Trophoblast cell (in vitro differentiated cells and primary cell): ENCODE results near the gene AFF2.

Experiments used
- DNase-seq, 2 donors: peaks; one replicate each; pipeline ENCODE4 v3.0.0-alpha.2; 2016
- H2AFZ ChIP-seq: 2 replicates; pipeline ENCODE4 v1.6.1; 2013; ENCODE audit warnings: low read length, moderate library complexity, mild to moderate bottlenecking; ENCODE audit not compliant: insufficient read depth, poor library complexity
- H2AK5ac ChIP-seq: 2 replicates; pipeline ENCODE4 v1.6.1; 2013; ENCODE audit warnings: mild to moderate bottlenecking, low read length
- H2BK120ac ChIP-seq: 2 replicates; pipeline ENCODE4 v1.6.1; 2013; ENCODE audit warnings: low read length, mild to moderate bottlenecking, moderate library complexity; ENCODE audit not compliant: insufficient read depth, poor library complexity
- H2BK12ac ChIP-seq: 2 replicates; pipeline ENCODE4 v1.6.1; 2013; ENCODE audit warnings: mild to moderate bottlenecking, low read length, moderate library complexity
- H2BK5ac ChIP-seq: 2 replicates; pipeline ENCODE4 v1.6.1; 2013; ENCODE audit warnings: low read length, low read depth, moderate library complexity, mild to moderate bottlenecking; ENCODE audit not compliant: poor library complexity
- H3K14ac ChIP-seq: 2 replicates; pipeline ENCODE4 v1.6.1; 2013; ENCODE audit warnings: mild to moderate bottlenecking, low read length
- H3K18ac ChIP-seq: 2 replicates; pipeline ENCODE4 v1.6.1; 2013; ENCODE audit warnings: mild to moderate bottlenecking, low read length
- H3K23ac ChIP-seq: 2 replicates; pipeline ENCODE4 v1.6.1; 2013; ENCODE audit warnings: low read length
- H3K27ac ChIP-seq: 2 replicates; pipeline ENCODE4 v1.5.1; 2013; ENCODE audit warnings: low read depth, mild to moderate bottlenecking, inconsistent platforms, low read length, moderate library complexity
- H3K27me3 ChIP-seq: 2 replicates; pipeline ENCODE4 v1.6.1; 2013; ENCODE audit warnings: inconsistent platforms, mild to moderate bottlenecking, low read length, moderate library complexity; ENCODE audit not compliant: insufficient read depth
- H3K36me3 ChIP-seq, 2 experiments: 1 replicate in 1 of 2; 2 replicates in 1 of 2; pipeline ENCODE4 v1.6.1; 2013; ENCODE audit warnings: low read length in 2 of 2, mild to moderate bottlenecking in 2 of 2, moderate library complexity in 1 of 2; ENCODE audit not compliant: insufficient read depth in 2 of 2, control insufficient read depth in 1 of 2
- H3K4ac ChIP-seq: 2 replicates; pipeline ENCODE4 v1.6.1; 2013; ENCODE audit warnings: low read depth, mild to moderate bottlenecking, low read length, moderate library complexity
- H3K4me1 ChIP-seq, 2 experiments: 1 replicate in 1 of 2; 2 replicates in 1 of 2; pipeline ENCODE4 v1.6.1; 2013; ENCODE audit warnings: low read length in 2 of 2, mild to moderate bottlenecking in 2 of 2, moderate library complexity in 1 of 2; ENCODE audit not compliant: insufficient read depth in 2 of 2, control insufficient read depth in 1 of 2
- H3K4me2 ChIP-seq: 2 replicates; pipeline ENCODE4 v1.6.1; 2013; ENCODE audit warnings: inconsistent platforms, mild to moderate bottlenecking, low read length, moderate library complexity
- H3K4me3 ChIP-seq: 2 replicates; pipeline ENCODE4 v1.5.1; 2013; ENCODE audit warnings: mild to moderate bottlenecking, low read depth, low read length, inconsistent platforms
- H3K79me1 ChIP-seq: one replicate; pipeline ENCODE4 v1.6.1; 2013; ENCODE audit warnings: low read length
- H3K79me2 ChIP-seq: 2 replicates; pipeline ENCODE4 v1.6.1; 2013; ENCODE audit warnings: low read length, mild to moderate bottlenecking; ENCODE audit not compliant: control insufficient read depth, insufficient read depth, poor library complexity
- H3K9ac ChIP-seq: 2 replicates; pipeline ENCODE4 v1.6.1; 2013; ENCODE audit warnings: mild to moderate bottlenecking, low read length
- H3K9me3 ChIP-seq: 2 replicates; pipeline ENCODE4 v1.6.1; 2013; ENCODE audit warnings: low read depth, mild to moderate bottlenecking, control low read depth, inconsistent platforms, low read length; ENCODE audit not compliant: insufficient read depth
- H4K12ac ChIP-seq: 2 replicates; pipeline ENCODE4 v1.6.1; 2013; ENCODE audit warnings: low read depth, mild to moderate bottlenecking, low read length, moderate library complexity
- H4K8ac ChIP-seq: 2 replicates; pipeline ENCODE4 v1.6.1; 2013; ENCODE audit warnings: low read depth, mild to moderate bottlenecking, low read length, moderate library complexity
- H4K91ac ChIP-seq: one replicate; pipeline ENCODE4 v1.6.1; 2013; ENCODE audit warnings: low read depth, mild to moderate bottlenecking, low read length, moderate library complexity
- WGBS: extraction: QIAGEN DNeasy Blood & Tissue Kit; methylation state at CpG from one replicate; pipeline ENCODE4 v1.1.7; 2013; ENCODE audit warnings: missing lambda C conversion rate; ENCODE audit not compliant: insufficient read length, insufficient coverage; ENCODE audit errors: extremely low coverage; 5-methylcytosine and 5-hydroxymethylcytosine counted together

Gene AFF2

GRCh38 chrX:148995661-148996060 lies 495.2 kb downstream of the AFF2 start:
- Histone ChIP-seq H3K36me3 (no peaks in the 10 kb centered on the region), H4K8ac (no peak overlapping the region), H3K79me1 (no peaks in the 10 kb centered on the region), H2BK5ac (no peak overlapping the region), H3K14ac (no peak overlapping the region), H3K9ac (no peak overlapping the region), H2BK120ac (no peak overlapping the region), H2AK5ac (no peak overlapping the region), H3K23ac (no peak overlapping the region), H3K79me2 (no peaks in the 10 kb centered on the region), H3K4ac (no peak overlapping the region), H2BK12ac (no peak overlapping the region), H2AFZ (no peak overlapping the region), H3K4me2 (no peak overlapping the region), H3K4me1 (no peaks in the 10 kb centered on the region), H4K12ac (no peak overlapping the region), H3K18ac (no peak overlapping the region), H3K4me3 (no peak overlapping the region), H3K27ac (no peak overlapping the region), H3K27me3 (no peaks in the 10 kb centered on the region), H3K9me3 (no peaks in the 10 kb centered on the region), H4K91ac (no peak overlapping the region)
- DNase-seq, result no peak
- WGBS, result no CpG with 5 or more reads among the region's 3 CpGs

GRCh38 chrX:149002320-149002719 lies 501.9 kb downstream of the AFF2 start:
- H3K4me3 ChIP-seq, result no peak overlapping the region
- no peak overlapping the region for H3K14ac ChIP-seq
- H4K12ac ChIP-seq, result no peak overlapping the region
- no peak overlapping the region for H3K27ac ChIP-seq
- H3K18ac ChIP-seq, result no peak overlapping the region
- no peak overlapping the region for H2BK120ac ChIP-seq
- H3K4ac ChIP-seq, result no peak overlapping the region
- no CpG with 5 or more reads among the region's 3 CpGs for WGBS
- H4K8ac ChIP-seq, result no peak overlapping the region
- no peak overlapping the region for H3K23ac ChIP-seq
- DNase-seq, result peak; percentile 45 to 72
- no peaks in the 10 kb centered on the region for H3K4me1 ChIP-seq
- no peaks in the 10 kb centered on the region for H3K79me2 ChIP-seq
- H3K9me3 ChIP-seq, result no peaks in the 10 kb centered on the region
- H2AFZ ChIP-seq, result no peak overlapping the region
- H3K9ac ChIP-seq, result no peak overlapping the region
- no peak overlapping the region for H4K91ac ChIP-seq
- no peak overlapping the region for H3K4me2 ChIP-seq
- no peaks in the 10 kb centered on the region for H3K36me3 ChIP-seq
- H2BK12ac ChIP-seq, result no peak overlapping the region
- H3K79me1 ChIP-seq, result no peaks in the 10 kb centered on the region
- H2BK5ac ChIP-seq, result no peak overlapping the region
- no peaks in the 10 kb centered on the region for H3K27me3 ChIP-seq
- no peak overlapping the region for H2AK5ac ChIP-seq

DNA sequence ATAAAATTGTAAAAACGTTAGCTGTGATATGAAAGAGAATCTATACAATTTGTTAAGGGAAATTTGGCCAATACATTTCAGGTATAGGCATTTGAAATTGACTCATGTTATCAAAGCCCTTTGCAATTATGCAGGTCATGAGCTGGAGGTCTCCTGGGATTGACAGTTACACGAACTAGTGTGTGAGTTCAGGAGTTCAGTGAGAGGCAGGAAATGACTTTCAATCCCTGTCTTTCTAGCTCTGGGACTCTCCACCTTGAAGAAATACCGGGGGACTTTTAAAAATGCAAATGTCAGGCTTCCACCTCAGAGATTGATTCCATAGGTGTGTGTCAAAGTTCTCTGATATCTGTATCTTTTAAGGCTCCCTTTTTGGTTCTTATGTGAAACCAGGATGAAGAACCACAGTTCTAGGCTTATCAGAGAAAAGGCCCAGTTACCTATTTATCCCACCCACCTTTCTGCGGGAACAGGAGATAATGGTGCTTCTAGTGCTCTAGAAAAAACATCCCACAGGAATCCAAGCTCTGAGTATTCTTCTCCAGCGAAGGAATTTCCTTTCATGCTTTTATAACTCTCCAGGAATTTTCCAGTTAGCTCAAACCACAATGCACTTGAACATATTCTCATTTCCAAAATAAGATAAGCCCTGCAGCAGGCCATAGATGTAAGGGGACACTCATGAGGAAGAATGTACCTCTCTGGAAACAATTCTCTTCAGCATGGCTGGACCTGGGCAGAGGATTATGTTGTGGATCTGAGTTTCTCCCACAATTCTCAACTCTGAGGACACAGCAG lies 503.6 kb downstream of the AFF2 start:
- no peak overlapping the region for H2BK5ac ChIP-seq
- no peak overlapping the region for H3K4ac ChIP-seq
- no peak overlapping the region for H3K9ac ChIP-seq
- no peak overlapping the region for H4K8ac ChIP-seq
- H4K12ac ChIP-seq, result no peak overlapping the region
- no peak overlapping the region for H3K4me3 ChIP-seq
- no peak overlapping the region for H3K4me2 ChIP-seq
- no peak overlapping the region for H3K27ac ChIP-seq
- H3K18ac ChIP-seq, result no peak overlapping the region
- no peaks in the 10 kb centered on the region for H3K36me3 ChIP-seq
- H3K23ac ChIP-seq, result no peak overlapping the region
- no peaks in the 10 kb centered on the region for H3K79me1 ChIP-seq
- DNase-seq, result peak in 1 of 2 donors; percentile 46
- H2BK12ac ChIP-seq, result no peak overlapping the region
- H3K79me2 ChIP-seq, result no peaks in the 10 kb centered on the region
- no peaks in the 10 kb centered on the region for H3K27me3 ChIP-seq
- H3K4me1 ChIP-seq, result no peaks in the 10 kb centered on the region
- no peak overlapping the region for H2BK120ac ChIP-seq
- H3K9me3 ChIP-seq, result no peaks in the 10 kb centered on the region
- H2AFZ ChIP-seq, result no peak overlapping the region
- H3K14ac ChIP-seq, result no peak overlapping the region
- no peak overlapping the region for H2AK5ac ChIP-seq
- no peak overlapping the region for H4K91ac ChIP-seq
- WGBS, result no CpG with 5 or more reads among the region's 5 CpGs

GRCh38 chrX:149004936-149005335 lies 504.5 kb downstream of the AFF2 start:
- Histone ChIP-seq H2BK12ac (no peak overlapping the region), H4K12ac (no peak overlapping the region), H3K4me3 (no peak overlapping the region), H3K4me1 (no peaks in the 10 kb centered on the region), H3K9ac (no peak overlapping the region), H3K18ac (no peak overlapping the region), H4K91ac (no peak overlapping the region), H3K79me2 (no peaks in the 10 kb centered on the region), H3K27ac (no peak overlapping the region), H3K27me3 (no peaks in the 10 kb centered on the region), H2BK120ac (no peak overlapping the region), H3K14ac (no peak overlapping the region), H3K4ac (no peak overlapping the region), H3K23ac (no peak overlapping the region), H3K79me1 (no peaks in the 10 kb centered on the region), H3K9me3 (no peaks in the 10 kb centered on the region), H3K4me2 (no peak overlapping the region), H4K8ac (no peak overlapping the region), H3K36me3 (no peaks in the 10 kb centered on the region), H2AK5ac (no peak overlapping the region), H2BK5ac (no peak overlapping the region), H2AFZ (no peak overlapping the region)
- WGBS, result no CpG with 5 or more reads among the region's 2 CpGs
- DNase-seq, result peak in 1 of 2 donors; percentile 1
